Measurements from ENCODE around the gene KRT5. TPM values are rescaled to one million over a fixed set of nuclear protein-coding genes. Genes with fewer than 3 reads are reported as not detected.
A peak's percentile ranks its signal among the peaks of the same experiment; 100 is the strongest.

The KRT5 gene
- polyA plus RNA-seq, 1 of the 3 experiments (the other 2 are of a cell fraction) = not detected

GRCh38 chr12:52469853-52470252, 50.3 kb downstream of the KRT5 start:
- Histone ChIP-seq H3K27ac (ENCODE audit: low read depth in 2 of 2, low read length in 1 of 2) (no peak overlapping the region), H3F3A (replicated peaks; ENCODE audit: insufficient read depth) (no peaks in the 10 kb centered on the region), H3K4me2 (no peak overlapping the region), H3K9me2 (no peaks in the 10 kb centered on the region), H3K79me2 (ENCODE audit: insufficient read depth) (no peaks in the 10 kb centered on the region), H4K20me1 (ENCODE audit: insufficient read depth) (no peaks in the 10 kb centered on the region), H3K9ac (no peak overlapping the region), H3K4me1 (ENCODE audit: control insufficient read depth in 1 of 2, insufficient read depth in 2 of 2, low read depth in 1 of 2, low read length in 1 of 2) (no peaks in the 10 kb centered on the region), H3K9me3 (no peaks in the 10 kb centered on the region), H3K36me3 (replicated peaks in 1 of 2; ENCODE audit: control insufficient read depth in 1 of 2, insufficient read depth in 2 of 2, low read length in 1 of 2) (no peaks in the 10 kb centered on the region), H3K27me3 (ENCODE audit: insufficient read depth) (peaks cover 26% of the 10 kb centered on the region; the same call in 1 of the 2 replicates), H3K4me3 (ENCODE audit: low read depth in 2 of 2, low read length in 1 of 2) (no peak overlapping the region), H2AFZ (ENCODE audit: low read depth) (no peak overlapping the region)
- 42% methylated on average over 4 of the region's 4 CpGs for WGBS (ENCODE audit: low lambda C conversion rate)
- DNase-seq = no peak
- POLR2A ChIA-PET = no interaction called here
- TF ChIP-seq CHD2 (IDR thresholded peaks at IDR 0.05; ENCODE audit: low read length, partially characterized antibody) (no peak), TAF1 (IDR thresholded peaks at IDR 0.05; ENCODE audit: borderline replicate concordance, low read depth, low read length) (no peak), YY1 (IDR thresholded peaks at IDR 0.05; ENCODE audit: low read depth) (no peak)
- CTCF ChIA-PET = no interaction called here

- H3K79me2 ChIP-seq (ENCODE audit: insufficient read depth) = no peaks in the 10 kb centered on the region
- H3K27ac ChIP-seq (ENCODE audit: low read depth in 2 of 2, low read length in 1 of 2) = no peak overlapping the region
- no peak overlapping the region for H2AFZ ChIP-seq (ENCODE audit: low read depth)
- no peaks in the 10 kb centered on the region for H3K36me3 ChIP-seq (replicated peaks in 1 of 2; ENCODE audit: control insufficient read depth in 1 of 2, insufficient read depth in 2 of 2, low read length in 1 of 2)
- POLR2A ChIA-PET = no interaction called here
- 8% methylated on average over 2 of the region's 2 CpGs for WGBS (ENCODE audit: low lambda C conversion rate)
- CTCF ChIA-PET = no interaction called here
- no peaks in the 10 kb centered on the region for H3K4me1 ChIP-seq (ENCODE audit: control insufficient read depth in 1 of 2, insufficient read depth in 2 of 2, low read depth in 1 of 2, low read length in 1 of 2)
- no peak overlapping the region for H3K9ac ChIP-seq
- no peaks in the 10 kb centered on the region for H3K9me3 ChIP-seq
- no peak overlapping the region for H3K4me3 ChIP-seq (ENCODE audit: low read depth in 2 of 2, low read length in 1 of 2)
- no peaks in the 10 kb centered on the region for H4K20me1 ChIP-seq (ENCODE audit: insufficient read depth)
- H3K4me2 ChIP-seq = no peak overlapping the region
- TF ChIP-seq GATA2 (CRISPR knock-in tag; IDR thresholded peaks at IDR 0.05) (peak; percentile 44), ELF1 (IDR thresholded peaks at IDR 0.05) (no peak), SMC3 (IDR thresholded peaks at IDR 0.05; ENCODE audit: low read depth, low read length) (no peak), YY1 (IDR thresholded peaks at IDR 0.05; ENCODE audit: low read depth) (no peak)
- no peaks in the 10 kb centered on the region for H3F3A ChIP-seq (replicated peaks; ENCODE audit: insufficient read depth)
- no peaks in the 10 kb centered on the region for H3K9me2 ChIP-seq
- DNase-seq = no peak
- H3K27me3 ChIP-seq (ENCODE audit: insufficient read depth) = peaks cover 15% of the 10 kb centered on the region; the same call in 1 of the 2 replicates
These were observed 55.3 kb downstream of the KRT5 start for GRCh38 chr12:52464897-52465296.

Other genes starting within 250 kb of the KRT5 start
- gene KRT86, start 245.7 kb downstream of the KRT5 start, polyA plus RNA-seq (2012; rRNA removed) = 0.34 and 0.56 TPM in 2 replicates
- 0.80 and 1.9 TPM in 2 replicates for gene KRT81, start 228.9 kb downstream of the KRT5 start, polyA plus RNA-seq (2012; rRNA removed)
- 0.03 TPM in 1 of 2 replicates, not detected in the other for gene KRT83, start 199.0 kb downstream of the KRT5 start, polyA plus RNA-seq (2012; rRNA removed)
- gene KRT85, start 152.9 kb downstream of the KRT5 start, polyA plus RNA-seq (2012; rRNA removed) = not detected in 2 replicates
- not detected in 2 replicates for gene KRT84, start 134.7 kb downstream of the KRT5 start, polyA plus RNA-seq (2012; rRNA removed)
- gene KRT82, start 114.1 kb downstream of the KRT5 start, polyA plus RNA-seq (2012; rRNA removed) = not detected in 2 replicates
- gene KRT75, start 86.0 kb downstream of the KRT5 start, polyA plus RNA-seq (2012; rRNA removed) = not detected in 2 replicates
- not detected in 2 replicates for gene KRT6B, start 68.2 kb downstream of the KRT5 start, polyA plus RNA-seq (2012; rRNA removed)
- not detected in 2 replicates for gene KRT6C, start 46.6 kb downstream of the KRT5 start, polyA plus RNA-seq (2012; rRNA removed)
- not detected in 2 replicates for gene KRT6A, start 27.1 kb downstream of the KRT5 start, polyA plus RNA-seq (2012; rRNA removed)
- not detected in 2 replicates for gene KRT71, start 32.8 kb upstream of the KRT5 start, polyA plus RNA-seq (2012; rRNA removed)
- gene KRT74, start 53.4 kb upstream of the KRT5 start, polyA plus RNA-seq (2012; rRNA removed) = not detected in 2 replicates
- gene KRT72, start 81.1 kb upstream of the KRT5 start, polyA plus RNA-seq (2012; rRNA removed) = not detected in 2 replicates
- not detected in 2 replicates for gene KRT73, start 98.2 kb upstream of the KRT5 start, polyA plus RNA-seq (2012; rRNA removed)
- gene KRT2, start 131.8 kb upstream of the KRT5 start, polyA plus RNA-seq (2012; rRNA removed) = not detected in 2 replicates
- not detected in 2 replicates for gene KRT1, start 160.0 kb upstream of the KRT5 start, polyA plus RNA-seq (2012; rRNA removed)
- not detected in 2 replicates for gene KRT77, start 183.1 kb upstream of the KRT5 start, polyA plus RNA-seq (2012; rRNA removed)

Data from SK-N-SH (cell line).